NCI-H2107 treated with DMSO at 0.1 percent for 48 hours (cell line): ENCODE results near the gene FAM50B.

Source experiments
- DNase-seq: peaks from one replicate; lab custom pipeline; 2025; ENCODE audit not compliant: unreplicated experiment; lab: John Stamatoyannopoulos, UW

The FAM50B gene

GRCh38 chr6:3819161-3820110, 29.7 kb upstream of the FAM50B start:
- no peak for DNase-seq

GRCh38 chr6:3820563-3820962, 28.6 kb upstream of the FAM50B start:
- no peak for DNase-seq

GRCh38 chr6:3822747-3823445, 26.3 kb upstream of the FAM50B start:
- DNase-seq = no peak

GRCh38 chr6:3823671-3824070, 25.5 kb upstream of the FAM50B start:
- no peak for DNase-seq

- DNase-seq = no peak
These were observed 23.8 kb upstream of the FAM50B start for GRCh38 chr6:3825331-3825831.

- DNase-seq = no peak
These were observed 23.2 kb upstream of the FAM50B start for GRCh38 chr6:3825851-3826581.

GRCh38 chr6:3829285-3829684, 19.9 kb upstream of the FAM50B start:
- DNase-seq = no peak

GRCh38 chr6:3830806-3831205, 18.4 kb upstream of the FAM50B start:
- no peak for DNase-seq

- DNase-seq = no peak
These were observed 17.2 kb upstream of the FAM50B start for GRCh38 chr6:3831761-3832530.

GRCh38 chr6:3835055-3835731, 14.0 kb upstream of the FAM50B start:
- DNase-seq = no peak

- no peak for DNase-seq
These were observed 13.4 kb upstream of the FAM50B start for GRCh38 chr6:3835785-3836184.

- no peak for DNase-seq
These were observed 12.6 kb upstream of the FAM50B start for GRCh38 chr6:3836566-3836965.

- no peak for DNase-seq
These were observed 11.4 kb upstream of the FAM50B start for GRCh38 chr6:3837781-3838180.

- DNase-seq = no peak
These were observed 9.9 kb upstream of the FAM50B start for GRCh38 chr6:3838992-3839867.

GRCh38 chr6:3841066-3841454, 8.1 kb upstream of the FAM50B start:
- no peak for DNase-seq

GRCh38 chr6:3841711-3842565, 7.2 kb upstream of the FAM50B start:
- DNase-seq = no peak

GRCh38 chr6:3843379-3844096, 5.6 kb upstream of the FAM50B start:
- DNase-seq = no peak

- DNase-seq = no peak
These were observed 5.1 kb upstream of the FAM50B start for GRCh38 chr6:3844097-3844463.
